ENCODE measurements around the gene RAB11B.

- no peak for TF ChIP-seq CTCF (IDR thresholded peaks at IDR 0.05)
- TF ChIP-seq POLR2AphosphoS5 (IDR thresholded peaks at IDR 0.05) = no peak
Observed at GRCh38 chr19:8449830-8450229, 59.7 kb downstream of the RAB11B start.

All from breast epithelium (tissue), 3 donors.